HEK293 (cell line): ENCODE results near the gene C1orf174.
A peak's percentile ranks its signal among the peaks of the same experiment; 100 is the strongest.

ENCODE experiments used
- BCL11A ChIP-seq: fragments of 450-650 bp; formaldehyde crosslinking; IDR thresholded peaks from 2 replicates; pipeline ENCODE4 v1.5.1; 2016; ENCODE audit warnings: low read depth, missing biosample characterization, missing genetic modification characterization
- CTCF ChIP-seq: fragments of 450-650 bp; formaldehyde crosslinking; IDR thresholded peaks from 2 replicates; pipeline ENCODE4 v1.5.1; 2016; ENCODE audit warnings: missing biosample characterization, missing genetic modification characterization
- GLIS2 ChIP-seq: fragments of 450-650 bp; formaldehyde crosslinking; IDR thresholded peaks from 2 replicates; pipeline ENCODE4 v1.5.1; 2016; ENCODE audit warnings: missing biosample characterization, missing genetic modification characterization
- KLF10 ChIP-seq: fragments of 450-650 bp; IDR thresholded peaks from 2 replicates; pipeline ENCODE4 v1.5.1; 2018; ENCODE audit warnings: missing biosample characterization, mild to moderate bottlenecking, missing genetic modification characterization
- KLF17 ChIP-seq: fragments of 450-650 bp; formaldehyde crosslinking; IDR thresholded peaks from 2 replicates; pipeline ENCODE4 v1.5.1; 2016; ENCODE audit warnings: missing biosample characterization, missing genetic modification characterization
- PRDM1 ChIP-seq: fragments of 450-650 bp; formaldehyde crosslinking; IDR thresholded peaks from 2 replicates; pipeline ENCODE4; 2016; ENCODE audit warnings: missing biosample characterization, missing genetic modification characterization
- PRDM4 ChIP-seq: fragments of 450-650 bp; formaldehyde crosslinking; IDR thresholded peaks from 2 replicates; pipeline ENCODE4 v1.5.1; 2017; ENCODE audit warnings: missing biosample characterization, missing genetic modification characterization
- REPIN1 ChIP-seq: fragments of 450-650 bp; formaldehyde crosslinking; IDR thresholded peaks from 2 replicates; pipeline ENCODE4 v1.5.1; 2017; ENCODE audit warnings: missing biosample characterization, missing genetic modification characterization, low read depth
- TCF7L2 ChIP-seq: IDR thresholded peaks from 2 replicates; pipeline ENCODE4 v1.6.1; 2011; ENCODE audit warnings: low read depth, mild to moderate bottlenecking, inconsistent platforms, low read length, moderate library complexity, borderline replicate concordance
- TRIM28 ChIP-seq: IDR thresholded peaks from 2 replicates; pipeline ENCODE4 v1.6.1; 2011; ENCODE audit warnings: low read length, control low read depth, borderline replicate concordance
- ZBTB21 ChIP-seq: fragments of 450-650 bp; formaldehyde crosslinking; IDR thresholded peaks from 2 replicates; pipeline ENCODE4 v1.5.1; 2017; ENCODE audit warnings: missing biosample characterization, missing genetic modification characterization
- ZBTB8A ChIP-seq: fragments of 450-650 bp; formaldehyde crosslinking; IDR thresholded peaks from 2 replicates; pipeline ENCODE4 v1.5.1; 2016; ENCODE audit warnings: missing biosample characterization, missing genetic modification characterization
- ZEB2 ChIP-seq: fragments of 450-650 bp; formaldehyde crosslinking; IDR thresholded peaks from 2 replicates; pipeline ENCODE4 v1.5.1; 2016; ENCODE audit warnings: missing biosample characterization, missing genetic modification characterization
- ZFP41 ChIP-seq: fragments of 450-650 bp; formaldehyde crosslinking; IDR thresholded peaks from 2 replicates; pipeline ENCODE4 v1.5.1; 2016; ENCODE audit warnings: missing biosample characterization, missing genetic modification characterization, borderline replicate concordance
- ZNF248 ChIP-seq: fragments of 450-650 bp; formaldehyde crosslinking; IDR thresholded peaks from 2 replicates; pipeline ENCODE4 v1.5.1; 2017; ENCODE audit warnings: missing biosample characterization, missing genetic modification characterization
- ZNF274 ChIP-seq, 2 experiments: fragments of 200-500 bp in 1 of 2; fragments of 450-650 bp in 1 of 2; sonication (Bioruptor generic) in 1 of 2; formaldehyde crosslinking in 1 of 2; IDR thresholded peaks; 2 replicates each; pipeline versions ENCODE4 v1.5.1 to v1.6.1; 2014 to 2016; ENCODE audit warnings: borderline replicate concordance in 1 of 2, inconsistent platforms in 1 of 2, low read length in 1 of 2, missing biosample characterization in 1 of 2, missing genetic modification characterization in 1 of 2
- ZNF324 ChIP-seq: fragments of 450-650 bp; formaldehyde crosslinking; IDR thresholded peaks from 2 replicates; pipeline ENCODE4 v1.5.1; 2016; ENCODE audit warnings: missing biosample characterization, missing genetic modification characterization
- ZNF513 ChIP-seq: fragments of 450-650 bp; IDR thresholded peaks from 2 replicates; pipeline ENCODE4 v1.5.1; 2018; ENCODE audit warnings: missing biosample characterization, missing genetic modification characterization
- ZNF596 ChIP-seq: fragments of 450-650 bp; IDR thresholded peaks from 2 replicates; pipeline ENCODE4 v1.5.0; 2018; ENCODE audit warnings: missing biosample characterization, mild to moderate bottlenecking, missing genetic modification characterization, moderate library complexity
- ZNF610 ChIP-seq: fragments of 450-650 bp; formaldehyde crosslinking; IDR thresholded peaks from 2 replicates; pipeline ENCODE4 v1.5.1; 2016; ENCODE audit warnings: missing biosample characterization, missing genetic modification characterization, borderline replicate concordance
- ZNF626 ChIP-seq: fragments of 450-650 bp; sonication (Bioruptor Pico); formaldehyde crosslinking; IDR thresholded peaks from 2 replicates; pipeline ENCODE4 v1.5.1; 2018; ENCODE audit warnings: missing biosample characterization, missing genetic modification characterization, inconsistent platforms
- ZNF639 ChIP-seq: fragments of 450-650 bp; formaldehyde crosslinking; IDR thresholded peaks from 2 replicates; pipeline ENCODE4 v1.5.1; 2016; ENCODE audit warnings: missing biosample characterization, missing genetic modification characterization
- ZNF701 ChIP-seq: fragments of 450-650 bp; formaldehyde crosslinking; IDR thresholded peaks from 2 replicates; pipeline ENCODE4 v1.5.1; 2016; ENCODE audit warnings: missing biosample characterization, missing genetic modification characterization
- ZNF704 ChIP-seq: fragments of 450-650 bp; formaldehyde crosslinking; IDR thresholded peaks from 2 replicates; pipeline ENCODE4 v1.5.1; 2016; ENCODE audit warnings: missing biosample characterization, missing genetic modification characterization
- ZNF747 ChIP-seq: fragments of 450-650 bp; formaldehyde crosslinking; IDR thresholded peaks from 2 replicates; pipeline ENCODE4 v1.5.1; 2016; ENCODE audit warnings: missing biosample characterization, missing genetic modification characterization
- ZNF76 ChIP-seq: fragments of 450-650 bp; formaldehyde crosslinking; IDR thresholded peaks from 2 replicates; pipeline ENCODE4; 2016; ENCODE audit warnings: low read depth, missing biosample characterization, missing genetic modification characterization, borderline replicate concordance
- ZNF830 ChIP-seq: fragments of 450-650 bp; IDR thresholded peaks from 2 replicates; pipeline ENCODE4 v1.5.0; 2018; ENCODE audit warnings: missing biosample characterization, missing genetic modification characterization, low read depth, mild to moderate bottlenecking, moderate library complexity
- ZSCAN4 ChIP-seq: fragments of 450-650 bp; formaldehyde crosslinking; IDR thresholded peaks from 2 replicates; pipeline ENCODE4 v1.5.1; 2017; ENCODE audit warnings: missing biosample characterization, missing genetic modification characterization
- ZXDB ChIP-seq: fragments of 450-650 bp; formaldehyde crosslinking; IDR thresholded peaks from 2 replicates; pipeline ENCODE4 v1.5.1; 2016; ENCODE audit warnings: missing biosample characterization, missing genetic modification characterization

The C1orf174 gene

GRCh38 chr1:3900150-3900968 lies at the start of gene C1orf174 (continued):
- TF ChIP-seq ZNF747 (tag by site-specific recombination): no peak
- TF ChIP-seq GLIS2 (tag by site-specific recombination): no peak
- TF ChIP-seq TCF7L2: no peak
- peak; percentile 45 for TF ChIP-seq ZBTB8A (tag by site-specific recombination)
- no peak for TF ChIP-seq PRDM4 (tag by site-specific recombination)
- TF ChIP-seq ZNF76 (tag by site-specific recombination): peak; percentile 98
- no peak; the same call in 1 of the 2 replicates for TF ChIP-seq ZNF610
- no peak for TF ChIP-seq ZNF513 (tag by site-specific recombination)
- no peak for TF ChIP-seq ZNF626 (tag by site-specific recombination)
- peak; percentile 46; the same call in 1 of the 2 replicates for TF ChIP-seq TRIM28
- no peak for TF ChIP-seq PRDM1 (tag by site-specific recombination)
- peak; percentile 99 for TF ChIP-seq BCL11A (tag by site-specific recombination)
- no peak for TF ChIP-seq KLF10 (tag by site-specific recombination)
- no peak for TF ChIP-seq ZBTB21 (tag by site-specific recombination)
- TF ChIP-seq CTCF (tag by site-specific recombination): no peak
- no peak for TF ChIP-seq ZNF596 (tag by site-specific recombination)
- TF ChIP-seq ZEB2 (tag by site-specific recombination): peak; percentile 72
- 0 out of 2 replicates have a peak, but pooled peaks have one; percentile 16 for TF ChIP-seq KLF17
- TF ChIP-seq ZNF701: no peak
- no peak for TF ChIP-seq ZNF704 (tag by site-specific recombination)
- no peak for TF ChIP-seq ZNF830 (tag by site-specific recombination)
- no peak for TF ChIP-seq ZNF274 (IDR thresholded peaks at IDR 0.05; ENCODE audit: low read length)
- TF ChIP-seq ZNF274 (tag by site-specific recombination; IDR thresholded peaks at IDR 0.05; ENCODE audit: borderline replicate concordance): no peak
- TF ChIP-seq ZSCAN4 (tag by site-specific recombination): no peak
- TF ChIP-seq ZNF324 (tag by site-specific recombination): no peak; the same call in none of the 2 replicates
- TF ChIP-seq ZXDB (tag by site-specific recombination): peak; percentile 96
- peak; percentile 87 for TF ChIP-seq ZNF639 (tag by site-specific recombination)
- TF ChIP-seq REPIN1: no peak
- no peak for TF ChIP-seq ZNF248 (tag by site-specific recombination)
- no peak for TF ChIP-seq ZFP41 (tag by site-specific recombination)
